Upper lobe of right lung (tissue), 1 donor: ENCODE data around the gene CDK5RAP2. TPM values are rescaled to one million over a fixed set of nuclear protein-coding genes. Genes with fewer than 3 reads are reported as not detected.

Experiments used
- ATAC-seq: fragments of 200-7000 bp; cut with Tn5 transposase; one replicate; pipeline ENCODE4 v1.9.1; 2020; ENCODE audit warnings: mild to moderate bottlenecking, moderate library complexity
- DNase-seq: peaks from one replicate; pipeline ENCODE4 v3.0.0-alpha.2; 2020
- H3K27ac ChIP-seq: fragments of 200-600 bp; one replicate; pipeline ENCODE4 v1.8.0; 2022
- H3K27me3 ChIP-seq: fragments of 200-600 bp; one replicate; pipeline ENCODE4 v1.8.0; 2022; ENCODE audit warnings: mild to moderate bottlenecking
- H3K36me3 ChIP-seq: fragments of 200-600 bp; one replicate; pipeline ENCODE4 v1.8.0; 2022
- H3K4me1 ChIP-seq: fragments of 200-600 bp; one replicate; pipeline ENCODE4 v1.8.0; 2022
- H3K4me3 ChIP-seq: fragments of 200-600 bp; one replicate; pipeline ENCODE4 v1.8.0; 2022; ENCODE audit warnings: mild to moderate bottlenecking
- H3K9me3 ChIP-seq: fragments of 200-600 bp; one replicate; pipeline ENCODE4 v1.8.0; 2022
- CTCF ChIP-seq: fragments of 200-600 bp; IDR thresholded peaks from one replicate; pipeline ENCODE4 v1.8.0; 2022; ENCODE audit warnings: antibody characterized with exemption
- intact Hi-C: fragments of 100-400 bp; cut with DNase I; formaldehyde crosslinking; loops from one replicate; pipeline ENCODE4 v1.11.0; 2022
- total RNA-seq: library from RNA; stranded (reverse); fragmentation: NEBNext Ultra II Directional; extraction: Animal tissue kit (Norgen Biotek cat#: 25700); gene quantifications from one replicate; pipeline ENCODE4 v1.2.1, GENCODE V29; 2021
- donor health status: DM: no; HTN: yes; CAD: no; lungs with severe emphysema.

CDK5RAP2 gene
- total RNA-seq, 1 donor from 2014 or later, result 54.2 TPM

- Histone ChIP-seq H3K4me3 (no peak overlapping the region), H3K9me3 (no peaks in the 10 kb centered on the region), H3K27me3 (no peaks in the 10 kb centered on the region), H3K36me3 (peaks cover 98% of the 10 kb centered on the region), H3K4me1 (peaks cover 5% of the 10 kb centered on the region), H3K27ac (no peak overlapping the region)
- intact Hi-C loops, result no loop called here
- ATAC-seq, result peak; percentile 13
- TF ChIP-seq CTCF, result no peak
- DNase-seq, result no peak
Measured at GRCh38 chr9:120393386-120394057, 186.4 kb downstream of the CDK5RAP2 start.

GRCh38 chr9:120392711-120393110 lies 187.3 kb downstream of the CDK5RAP2 start:
- ATAC-seq (no peak), DNase-seq (no peak)
- H3K27me3 ChIP-seq, result no peaks in the 10 kb centered on the region
- no peak overlapping the region for H3K27ac ChIP-seq
- peaks cover 5% of the 10 kb centered on the region for H3K4me1 ChIP-seq
- H3K4me3 ChIP-seq, result no peak overlapping the region
- intact Hi-C loops, result no loop called here
- TF ChIP-seq CTCF, result no peak
- no peaks in the 10 kb centered on the region for H3K9me3 ChIP-seq
- H3K36me3 ChIP-seq, result peaks cover 92% of the 10 kb centered on the region

- ATAC-seq (no peak), DNase-seq (no peak)
- Histone ChIP-seq H3K4me1 (peaks cover 5% of the 10 kb centered on the region), H3K36me3 (peaks cover 88% of the 10 kb centered on the region), H3K27me3 (no peaks in the 10 kb centered on the region), H3K9me3 (no peaks in the 10 kb centered on the region), H3K27ac (no peak overlapping the region), H3K4me3 (no peak overlapping the region)
- no peak for TF ChIP-seq CTCF
- intact Hi-C loops, result no loop called here
Measured at GRCh38 chr9:120392245-120392644, 187.7 kb downstream of the CDK5RAP2 start.

DNA sequence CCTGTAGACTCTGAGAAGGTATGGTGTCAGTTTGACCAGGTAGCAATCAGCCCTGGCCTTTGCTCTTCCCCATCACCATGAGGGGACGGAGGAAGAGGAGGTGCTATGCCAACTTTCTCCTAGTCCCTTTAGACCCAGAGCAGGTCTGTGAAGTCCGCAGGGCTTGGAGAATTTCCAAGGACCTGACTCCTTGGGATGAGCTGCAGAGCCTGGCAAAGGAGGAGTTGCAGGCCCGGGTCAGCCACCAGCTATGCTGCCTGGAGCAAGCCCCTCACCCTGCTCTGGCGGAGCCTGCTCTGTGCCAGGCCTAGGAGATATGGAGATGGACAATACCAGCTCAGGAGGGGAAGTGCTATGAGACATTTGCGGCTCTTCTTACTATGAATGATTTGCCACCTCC lies 188.3 kb downstream of the CDK5RAP2 start:
- no peak for TF ChIP-seq CTCF

GRCh38 chr9:120390637-120391190 lies 189.3 kb downstream of the CDK5RAP2 start:
- Histone ChIP-seq H3K9me3 (no peaks in the 10 kb centered on the region), H3K4me3 (no peak overlapping the region), H3K27ac (no peak overlapping the region), H3K36me3 (peaks cover 73% of the 10 kb centered on the region), H3K27me3 (no peaks in the 10 kb centered on the region), H3K4me1 (peaks cover 12% of the 10 kb centered on the region)
- intact Hi-C loops, result no loop called here
- DNase-seq (no peak), ATAC-seq (no peak)
- no peak for TF ChIP-seq CTCF

More for the DNA sequence above, 188.3 kb downstream of the CDK5RAP2 start:
- Histone ChIP-seq H3K27ac (no peak overlapping the region), H3K27me3 (no peaks in the 10 kb centered on the region), H3K36me3 (peaks cover 83% of the 10 kb centered on the region), H3K4me3 (no peak overlapping the region), H3K4me1 (peaks cover 8% of the 10 kb centered on the region), H3K9me3 (no peaks in the 10 kb centered on the region)
- ATAC-seq (no peak), DNase-seq (no peak)
- intact Hi-C loops, result no loop called here
